Measurements from ENCODE around the gene CISD3. TPM values are rescaled to one million over a fixed set of nuclear protein-coding genes. Genes with fewer than 3 reads are reported as not detected.

CISD3 gene
- total and polyA plus RNA-seq, 2 of the 4 experiments (the other 2 are of a cell fraction), result 1.3 to 14.1 TPM

- no peak overlapping the region for H2BK20ac ChIP-seq (ENCODE audit: low read depth, low read length)
- H3K27ac ChIP-seq (ENCODE audit: insufficient read depth, low read length), result no peak overlapping the region
- H3K14ac ChIP-seq (replicated peaks; ENCODE audit: low read depth, low read length), result no peak overlapping the region
- H4K8ac ChIP-seq (ENCODE audit: low read depth in 2 of 2, low read length in 2 of 2), result no peak overlapping the region
- dilution Hi-C loops (cut with HindIII; ENCODE audit: low sequenced_read_pairs, unreplicated experiment), result no loop called here
- H3K79me1 ChIP-seq (ENCODE audit: low read depth in 1 of 2, low read length in 2 of 2), result peaks cover 17 to 42% of the 10 kb centered on the region in 2 experiments; a peak in 3 of 4 replicates
- no peak overlapping the region for H2AK9ac ChIP-seq (replicated peaks; ENCODE audit: low read depth, low read length, poor library complexity)
- no peaks in the 10 kb centered on the region for H3K27me3 ChIP-seq (ENCODE audit: control insufficient read depth, insufficient read depth, low read length)
- no peak overlapping the region for H3K4me2 ChIP-seq (ENCODE audit: low read depth, low read length)
- no peak overlapping the region for H2BK15ac ChIP-seq (ENCODE audit: low read depth, low read length)
- H2AFZ ChIP-seq (replicated peaks; ENCODE audit: low read length, poor library complexity), result no peak overlapping the region
- H4K5ac ChIP-seq (ENCODE audit: low read depth, low read length), result no peak overlapping the region
- no peak overlapping the region for H2AK5ac ChIP-seq (ENCODE audit: low read depth, low read length)
- peaks cover 3% of the 10 kb centered on the region; the same call in 1 of the 2 replicates for H3K9me1 ChIP-seq (ENCODE audit: insufficient read depth, low read length)
- H3K23ac ChIP-seq (ENCODE audit: low read depth, low read length), result no peak overlapping the region
- DNase-seq (no peak), ATAC-seq (ENCODE audit: low read depth) (no peak)
- TF ChIP-seq POLR2A (IDR thresholded peaks at IDR 0.05; ENCODE audit: low read depth, low read length) (no peak), USF2 (IDR thresholded peaks at IDR 0.05; ENCODE audit: low read depth, low read length) (no peak), CHD1 (IDR thresholded peaks at IDR 0.05; ENCODE audit: low read depth, low read length) (no peak), MXI1 (IDR thresholded peaks at IDR 0.05; ENCODE audit: borderline replicate concordance, low read depth, low read length) (no peak), SMC3 (IDR thresholded peaks at IDR 0.05; ENCODE audit: low read depth, low read length) (no peak)
- CTCF ChIA-PET, result no interaction called here
- H2BK5ac ChIP-seq (ENCODE audit: low read depth, low read length, poor library complexity, severe bottlenecking), result no peak overlapping the region
- no peak overlapping the region for H3K4ac ChIP-seq (ENCODE audit: low read depth, low read length)
- POLR2A ChIA-PET (ENCODE audit: unreplicated experiment), result no interaction called here
- in situ Hi-C loops (cut with MboI; ENCODE audit: low sequenced_read_pairs), result no loop called here
- peaks cover 27% of the 10 kb centered on the region; the same call in 1 of the 2 replicates for H4K20me1 ChIP-seq (ENCODE audit: insufficient read depth, low read length)
- no peak overlapping the region for H3K4me3 ChIP-seq (ENCODE audit: insufficient read depth, low read depth, low read length)
- no peak overlapping the region for H3K18ac ChIP-seq (ENCODE audit: low read depth, low read length)
- H3K4me1 ChIP-seq (ENCODE audit: control insufficient read depth, insufficient read depth, low read length), result peaks cover 4% of the 10 kb centered on the region; the same call in 1 of the 2 replicates
- intact Hi-C loops (cut with micrococcal nuclease), result no loop called here
- 94% methylated on average over 2 of the region's 5 CpGs; no CpG with 5 or more reads in 1 of the 2 experiments for WGBS, 2 experiments (ENCODE audit: extremely low coverage in 2 of 2, insufficient read length in 1 of 2)
- H3K56ac ChIP-seq (ENCODE audit: extremely low read depth, insufficient read depth, low read length), result no peak overlapping the region
- no peak overlapping the region for H3K9ac ChIP-seq (ENCODE audit: low read depth, low read length)
- no peak overlapping the region for H2BK120ac ChIP-seq (ENCODE audit: low read depth, low read length)
- H4K91ac ChIP-seq (ENCODE audit: insufficient read depth, low read depth, low read length), result no peak overlapping the region
- no TSS peak for BruUV-seq (replicated peaks)
- peaks cover 58% of the 10 kb centered on the region for H3K36me3 ChIP-seq (ENCODE audit: control insufficient read depth, insufficient read depth, low read length)
- no peaks in the 10 kb centered on the region for H3K9me3 ChIP-seq (ENCODE audit: control insufficient read depth, insufficient read depth, low read length)
Measured at GRCh38 chr17:38710985-38711384, 19.2 kb upstream of the CISD3 start.
